Measurements from ENCODE around the gene RENBP. TPM values are rescaled to one million over a fixed set of nuclear protein-coding genes. Genes with fewer than 3 reads are reported as not detected.

Gene RENBP
- total RNA-seq, 1 donor from 2014 or later, result 18.9 TPM

- Mint-ChIP-seq H3K4me1 (ENCODE audit: unreplicated experiment) (peaks cover 29% of the 10 kb centered on the region), H3K27me3 (ENCODE audit: unreplicated experiment) (no peaks in the 10 kb centered on the region), H3K27ac (ENCODE audit: unreplicated experiment) (no peak overlapping the region), H3K9me3 (ENCODE audit: unreplicated experiment) (no peaks in the 10 kb centered on the region), H3K4me3 (ENCODE audit: unreplicated experiment) (no peak overlapping the region), H3K36me3 (ENCODE audit: unreplicated experiment) (no peaks in the 10 kb centered on the region)
- TF ChIP-seq CTCF (IDR thresholded peaks at IDR 0.05), result no peak
- no peak for DNase-seq (ENCODE audit: extremely low spot score, unreplicated experiment)
Observed at GRCh38 chrX:153905481-153906095, 38.9 kb downstream of the RENBP start.

GRCh38 chrX:153903991-153904957, 40.2 kb downstream of the RENBP start, which contains the start of gene AVPR2:
Gene AVPR2 (plus strand): TSS chrX:153904673. CDS start chrX:153905146, 473 bp downstream.
- DNase-seq (ENCODE audit: extremely low spot score, unreplicated experiment), result no peak
- no peak within 1 kb of the TSS for H3K27ac Mint-ChIP-seq (ENCODE audit: unreplicated experiment)
- no peaks in the 10 kb centered on the region for H3K9me3 Mint-ChIP-seq (ENCODE audit: unreplicated experiment)

GRCh38 chrX:153903238-153903980, 41.0 kb downstream of the RENBP start:
- no peak for TF ChIP-seq CTCF (IDR thresholded peaks at IDR 0.05)
- peaks cover 2% of the 10 kb centered on the region for H3K36me3 Mint-ChIP-seq (ENCODE audit: unreplicated experiment)
- H3K4me1 Mint-ChIP-seq (ENCODE audit: unreplicated experiment), result peaks cover 31% of the 10 kb centered on the region
- H3K4me3 Mint-ChIP-seq (ENCODE audit: unreplicated experiment), result no peak overlapping the region
- no peak overlapping the region for H3K27ac Mint-ChIP-seq (ENCODE audit: unreplicated experiment)
- no peaks in the 10 kb centered on the region for H3K27me3 Mint-ChIP-seq (ENCODE audit: unreplicated experiment)
- H3K9me3 Mint-ChIP-seq (ENCODE audit: unreplicated experiment), result peaks cover 3% of the 10 kb centered on the region
- no peak for DNase-seq (ENCODE audit: extremely low spot score, unreplicated experiment)

More at GRCh38 chrX:153903991-153904957, 40.2 kb downstream of the RENBP start, which contains the start of gene AVPR2:
- no peaks in the 10 kb centered on the region for H3K36me3 Mint-ChIP-seq (ENCODE audit: unreplicated experiment)
- peaks cover 31% of the 10 kb centered on the region for H3K4me1 Mint-ChIP-seq (ENCODE audit: unreplicated experiment)
- no peaks in the 10 kb centered on the region for H3K27me3 Mint-ChIP-seq (ENCODE audit: unreplicated experiment)
- H3K4me3 Mint-ChIP-seq (ENCODE audit: unreplicated experiment), result no peak within 1 kb of the TSS
- TF ChIP-seq CTCF (IDR thresholded peaks at IDR 0.05), result no peak

- no peak for DNase-seq (ENCODE audit: extremely low spot score, unreplicated experiment)
- H3K36me3 Mint-ChIP-seq (ENCODE audit: unreplicated experiment), result peaks cover 2% of the 10 kb centered on the region
- H3K9me3 Mint-ChIP-seq (ENCODE audit: unreplicated experiment), result peaks cover 5% of the 10 kb centered on the region
- H3K4me3 Mint-ChIP-seq (ENCODE audit: unreplicated experiment), result no peak overlapping the region
- H3K4me1 Mint-ChIP-seq (ENCODE audit: unreplicated experiment), result peaks cover 31% of the 10 kb centered on the region
- no peaks in the 10 kb centered on the region for H3K27me3 Mint-ChIP-seq (ENCODE audit: unreplicated experiment)
- H3K27ac Mint-ChIP-seq (ENCODE audit: unreplicated experiment), result no peak overlapping the region
- no peak for TF ChIP-seq CTCF (IDR thresholded peaks at IDR 0.05)
Observed at GRCh38 chrX:153902385-153902784, 42.1 kb downstream of the RENBP start.

Data from osteocyte (in vitro differentiated cells).